LNCaP clone FGC (cell line): ENCODE data around the gene ANKRD40.
A peak's percentile ranks its signal among the peaks of the same experiment; 100 is the strongest.
"Not testable (repeated sequence)": the region's sequence is repeated elsewhere in the genome, so short reads cannot be mapped to it uniquely, and the experiment has no call there.

ENCODE experiments used
- DNase-seq: peaks from one replicate; pipeline ENCODE4 v3.0.0-alpha.2; 2011; ENCODE audit warnings: low read depth
- H3K4me3 ChIP-seq: 2 replicates; pipeline ENCODE4 v1.5.1; 2011; ENCODE audit warnings: mild to moderate bottlenecking, low read depth, low read length, control low read depth
- TF ChIP-seq, protein P1 (sequence below): IDR thresholded peaks from 2 replicates; pipeline ENCODE4 v1.5.1; 2012; ENCODE audit warnings: mild to moderate bottlenecking; ENCODE audit not compliant: control insufficient read depth, insufficient read depth; ENCODE audit errors: extremely low read depth

Gene ANKRD40

GRCh38 chr17:50735287-50735686 lies 27.6 kb upstream of the ANKRD40 start:
- H3K4me3 ChIP-seq, result no peak overlapping the region
- DNase-seq, result no peak
- TF ChIP-seq, protein P1, sequence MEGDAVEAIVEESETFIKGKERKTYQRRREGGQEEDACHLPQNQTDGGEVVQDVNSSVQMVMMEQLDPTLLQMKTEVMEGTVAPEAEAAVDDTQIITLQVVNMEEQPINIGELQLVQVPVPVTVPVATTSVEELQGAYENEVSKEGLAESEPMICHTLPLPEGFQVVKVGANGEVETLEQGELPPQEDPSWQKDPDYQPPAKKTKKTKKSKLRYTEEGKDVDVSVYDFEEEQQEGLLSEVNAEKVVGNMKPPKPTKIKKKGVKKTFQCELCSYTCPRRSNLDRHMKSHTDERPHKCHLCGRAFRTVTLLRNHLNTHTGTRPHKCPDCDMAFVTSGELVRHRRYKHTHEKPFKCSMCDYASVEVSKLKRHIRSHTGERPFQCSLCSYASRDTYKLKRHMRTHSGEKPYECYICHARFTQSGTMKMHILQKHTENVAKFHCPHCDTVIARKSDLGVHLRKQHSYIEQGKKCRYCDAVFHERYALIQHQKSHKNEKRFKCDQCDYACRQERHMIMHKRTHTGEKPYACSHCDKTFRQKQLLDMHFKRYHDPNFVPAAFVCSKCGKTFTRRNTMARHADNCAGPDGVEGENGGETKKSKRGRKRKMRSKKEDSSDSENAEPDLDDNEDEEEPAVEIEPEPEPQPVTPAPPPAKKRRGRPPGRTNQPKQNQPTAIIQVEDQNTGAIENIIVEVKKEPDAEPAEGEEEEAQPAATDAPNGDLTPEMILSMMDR, result no peak

DNA sequence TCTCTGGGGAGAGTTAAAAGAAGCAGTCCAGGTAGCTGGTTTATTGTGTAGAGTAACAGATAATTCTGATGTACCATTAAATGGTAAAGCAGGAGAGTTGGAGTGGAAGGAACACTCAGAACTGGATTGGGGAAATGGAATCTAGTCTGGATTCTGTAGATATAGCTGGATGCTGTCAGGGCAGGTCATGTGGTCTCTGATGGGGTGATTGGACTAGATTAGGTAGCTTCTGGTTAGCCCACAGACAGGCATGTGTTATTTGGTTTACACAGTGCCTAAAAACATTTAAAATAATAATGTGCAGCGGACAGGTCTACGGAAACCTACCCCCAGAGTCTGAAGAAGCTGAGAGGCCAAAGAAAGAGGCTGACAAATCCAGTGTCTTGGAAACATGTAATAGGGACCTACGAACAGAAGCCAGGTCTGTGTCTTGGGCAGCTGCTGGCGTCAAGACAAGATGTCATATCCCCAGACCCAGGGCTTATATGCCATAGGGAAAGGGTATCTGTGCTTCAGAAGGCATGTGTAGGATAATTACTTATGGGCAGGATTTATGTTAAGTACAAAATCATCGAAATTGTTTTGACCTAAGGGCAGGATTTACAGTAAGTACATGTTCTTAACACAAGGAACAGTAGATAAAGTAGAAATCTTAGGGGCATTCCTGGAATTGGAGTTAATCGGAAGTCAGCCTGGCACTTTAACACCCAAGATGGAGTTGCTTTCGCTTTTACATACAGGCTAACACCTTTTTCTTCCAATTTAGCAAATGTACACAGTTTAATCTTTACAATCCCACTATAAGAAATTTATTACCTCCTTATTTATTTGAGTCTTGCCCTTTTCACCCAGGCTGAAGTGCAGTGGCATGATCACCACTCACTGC lies 24.1 kb upstream of the ANKRD40 start:
- H3K4me3 ChIP-seq, result no peak overlapping the region
- DNase-seq, result no peak
- TF ChIP-seq, protein P1, result no peak

GRCh38 chr17:50728881-50729765 lies 21.4 kb upstream of the ANKRD40 start:
- no peak for DNase-seq
- TF ChIP-seq, protein P1, result no peak
- no peak overlapping the region for H3K4me3 ChIP-seq

DNA sequence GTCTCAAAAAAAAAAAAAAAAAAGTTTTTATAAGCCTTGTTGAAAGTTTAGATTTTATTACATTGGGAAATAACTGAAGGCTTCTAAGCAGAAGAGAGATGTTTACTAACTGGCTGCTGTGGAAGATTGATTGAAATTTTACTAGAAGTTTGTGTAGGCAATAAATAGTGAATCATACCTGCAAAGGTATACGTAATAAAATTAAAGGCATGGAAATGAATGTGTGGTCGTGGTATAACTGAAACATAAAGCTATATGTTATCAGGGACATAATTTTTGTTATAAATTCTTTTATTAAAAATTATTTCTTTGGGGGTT lies 20.4 kb upstream of the ANKRD40 start:
- no peak overlapping the region for H3K4me3 ChIP-seq
- peak; percentile 46 for DNase-seq
- TF ChIP-seq, protein P1, result no peak

DNA sequence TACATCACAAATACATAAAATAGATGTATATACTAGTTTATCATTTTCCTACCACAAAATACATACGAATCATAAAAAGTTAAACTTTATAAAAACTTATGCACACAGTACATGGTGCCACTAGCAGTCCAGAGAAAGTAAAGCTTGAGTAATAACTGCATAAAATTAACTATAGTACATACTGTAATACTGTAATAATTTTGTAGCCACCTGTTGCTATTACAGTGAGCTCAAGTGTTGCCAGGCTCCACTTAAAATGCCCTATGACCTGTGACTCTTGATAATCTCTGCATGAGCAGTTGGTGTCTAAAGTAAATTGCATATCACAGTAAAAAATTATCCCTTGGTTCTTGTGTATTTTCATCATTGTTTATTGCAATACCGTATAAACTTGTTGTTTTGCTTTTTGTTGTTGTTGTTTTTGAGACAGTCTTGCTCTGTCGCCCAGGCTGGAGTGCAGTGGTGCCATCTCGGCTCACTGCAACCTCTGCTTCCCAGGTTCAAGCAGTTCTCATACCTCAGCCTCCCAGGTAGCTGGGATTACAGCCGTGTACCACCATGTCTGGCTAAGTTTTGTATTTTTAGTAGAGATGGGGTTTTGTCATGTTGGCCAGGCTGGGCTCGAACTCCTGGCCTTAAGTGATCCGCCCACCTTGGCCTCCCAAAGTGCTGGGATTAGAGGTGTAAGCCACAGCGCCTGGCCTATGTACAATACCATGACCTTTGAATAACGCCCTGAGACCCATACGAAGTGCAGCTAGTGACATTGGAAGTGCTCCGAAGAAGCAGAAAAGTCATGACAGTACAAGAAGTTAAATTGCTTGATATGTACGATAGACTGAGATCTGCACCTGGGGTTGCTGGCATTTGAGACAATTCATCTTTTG lies 18.3 kb upstream of the ANKRD40 start:
- no peak overlapping the region for H3K4me3 ChIP-seq
- TF ChIP-seq, protein P1, result no peak
- DNase-seq, result no peak

GRCh38 chr17:50724622-50725021 lies 16.9 kb upstream of the ANKRD40 start:
- not testable (repeated sequence) for H3K4me3 ChIP-seq, DNase-seq

- no peak for DNase-seq
- H3K4me3 ChIP-seq, result no peak overlapping the region
- TF ChIP-seq, protein P1, result no peak
Observed at GRCh38 chr17:50722746-50723145, 15.0 kb upstream of the ANKRD40 start.
